ENCODE results near the gene HILPDA.

The HILPDA gene

GRCh38 chr7:128455543-128456254 is at the start of gene HILPDA:
HILPDA (plus strand) TSS chr7:128455878; CDS start chr7:128457269, 1,391 bp downstream.
- peak; percentile 95 for DNase-seq

- DNase-seq = no peak
These were observed 49.1 kb upstream of the HILPDA start for GRCh38 chr7:128406314-128407232.

- DNase-seq = no peak
These were observed 48.5 kb upstream of the HILPDA start for GRCh38 chr7:128407233-128407589.

GRCh38 chr7:128407751-128408708 is 47.6 kb upstream of the HILPDA start:
- no peak for DNase-seq

GRCh38 chr7:128408709-128409595 is 46.7 kb upstream of the HILPDA start:
- DNase-seq = no peak

- DNase-seq = peak; percentile 88
These were observed 45.9 kb upstream of the HILPDA start, which contains the start of gene IMPDH1 for GRCh38 chr7:128409596-128410450. IMPDH1 (minus strand) TSS chr7:128409982; CDS start chr7:128409901, 81 bp downstream.

- no peak for DNase-seq
These were observed 45.3 kb upstream of the HILPDA start for GRCh38 chr7:128410451-128410753.

- DNase-seq = no peak
These were observed 40.4 kb upstream of the HILPDA start for GRCh38 chr7:128415217-128415785.

- no peak for DNase-seq
These were observed 38.6 kb upstream of the HILPDA start for GRCh38 chr7:128417071-128417470.

- DNase-seq = no peak
These were observed 36.4 kb upstream of the HILPDA start for GRCh38 chr7:128419257-128419656.

GRCh38 chr7:128420773-128421172 is 34.9 kb upstream of the HILPDA start:
- no peak for DNase-seq

- DNase-seq = no peak
These were observed 34.3 kb upstream of the HILPDA start for GRCh38 chr7:128421384-128421783.

GRCh38 chr7:128422037-128422436 is 33.6 kb upstream of the HILPDA start:
- DNase-seq = no peak

- peak; percentile 32 for DNase-seq
These were observed 32.8 kb upstream of the HILPDA start for GRCh38 chr7:128422842-128423241.

- DNase-seq = no peak
These were observed 30.9 kb upstream of the HILPDA start for GRCh38 chr7:128424686-128425275.

- DNase-seq = peak; percentile 82
These were observed 29.8 kb upstream of the HILPDA start for GRCh38 chr7:128425850-128426249.

GRCh38 chr7:128427289-128427891 is 28.3 kb upstream of the HILPDA start:
- peak; percentile 69 for DNase-seq

GRCh38 chr7:128430207-128430606 is 25.5 kb upstream of the HILPDA start:
- no peak for DNase-seq

- DNase-seq = no peak
These were observed 24.5 kb upstream of the HILPDA start for GRCh38 chr7:128431221-128431620.

GRCh38 chr7:128431754-128432153 is 23.9 kb upstream of the HILPDA start:
- no peak for DNase-seq
